Endothelial cell of umbilical vein (primary cell): ENCODE measurements around the gene LMTK3.

ENCODE experiments used
- EZH2 ChIP-seq: IDR thresholded peaks from 2 replicates; pipeline ENCODE4 v1.6.1; 2012; ENCODE audit warnings: borderline replicate concordance, low read depth, mild to moderate bottlenecking, moderate library complexity, low read length, inconsistent platforms; ENCODE audit not compliant: severe bottlenecking
- GATA2 ChIP-seq: IDR thresholded peaks from 2 replicates; pipeline ENCODE4 v1.7.0; 2011; ENCODE audit warnings: low read depth, mild to moderate bottlenecking, moderate library complexity, mixed read lengths, low read length; ENCODE audit not compliant: insufficient read length, insufficient read depth
- JUN ChIP-seq: IDR thresholded peaks from 2 replicates; pipeline ENCODE4 v1.6.1; 2011; ENCODE audit warnings: borderline replicate concordance, low read depth; ENCODE audit not compliant: insufficient read length, insufficient read depth
- MYC ChIP-seq: IDR thresholded peaks from one replicate; pipeline ENCODE4 v1.6.1; 2011; ENCODE audit warnings: mild to moderate bottlenecking, low read depth, low read length
- POLR2A ChIP-seq: IDR thresholded peaks from 2 replicates; pipeline ENCODE4 v1.6.1; 2012; ENCODE audit warnings: low read depth, mild to moderate bottlenecking, control low read depth, low read length
- POLR2AphosphoS5 ChIP-seq: IDR thresholded peaks from 2 replicates; pipeline ENCODE4 v1.6.1; 2012; ENCODE audit warnings: low read depth, mild to moderate bottlenecking, control low read depth, low read length, moderate library complexity; ENCODE audit not compliant: insufficient read depth
- TF ChIP-seq, protein P1 (sequence below), 2 donors: IDR thresholded peaks; 1 replicate in 1 of 2; 2 replicates in 1 of 2; pipeline ENCODE4 v1.5.1; 2011; ENCODE audit warnings: low read length in 2 of 2, mild to moderate bottlenecking in 2 of 2, moderate library complexity in 2 of 2, control low read depth in 1 of 2, inconsistent platforms in 1 of 2, low read depth in 1 of 2; ENCODE audit not compliant: insufficient read depth in 1 of 2; ENCODE audit errors: extremely low read depth in 1 of 2
- TF ChIP-seq, protein P2 (sequence below): IDR thresholded peaks from 2 replicates; pipeline ENCODE4 v1.6.1; 2011; ENCODE audit not compliant: insufficient read depth, insufficient read length

DNA sequence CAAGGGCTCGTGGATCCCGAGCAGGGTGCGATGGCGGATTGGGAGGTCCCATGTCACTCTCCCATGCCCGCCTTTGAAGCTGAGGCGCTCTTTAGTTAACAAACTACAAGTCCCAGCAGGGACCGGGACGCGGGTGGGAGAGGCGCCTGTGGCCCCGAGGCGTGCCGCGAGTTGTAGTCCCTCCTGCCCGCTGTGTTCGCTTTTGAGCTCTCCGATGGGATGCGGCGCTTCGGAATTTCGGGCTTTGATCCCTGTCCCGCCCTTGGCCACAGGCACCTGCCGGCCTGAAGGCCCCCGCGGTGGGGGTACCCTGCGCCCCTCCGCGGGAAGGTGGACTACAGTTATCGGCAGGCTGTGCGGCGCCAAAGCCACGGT, 31.5 kb downstream of the LMTK3 start:
- no peak for TF ChIP-seq GATA2
- TF ChIP-seq, protein P1, sequence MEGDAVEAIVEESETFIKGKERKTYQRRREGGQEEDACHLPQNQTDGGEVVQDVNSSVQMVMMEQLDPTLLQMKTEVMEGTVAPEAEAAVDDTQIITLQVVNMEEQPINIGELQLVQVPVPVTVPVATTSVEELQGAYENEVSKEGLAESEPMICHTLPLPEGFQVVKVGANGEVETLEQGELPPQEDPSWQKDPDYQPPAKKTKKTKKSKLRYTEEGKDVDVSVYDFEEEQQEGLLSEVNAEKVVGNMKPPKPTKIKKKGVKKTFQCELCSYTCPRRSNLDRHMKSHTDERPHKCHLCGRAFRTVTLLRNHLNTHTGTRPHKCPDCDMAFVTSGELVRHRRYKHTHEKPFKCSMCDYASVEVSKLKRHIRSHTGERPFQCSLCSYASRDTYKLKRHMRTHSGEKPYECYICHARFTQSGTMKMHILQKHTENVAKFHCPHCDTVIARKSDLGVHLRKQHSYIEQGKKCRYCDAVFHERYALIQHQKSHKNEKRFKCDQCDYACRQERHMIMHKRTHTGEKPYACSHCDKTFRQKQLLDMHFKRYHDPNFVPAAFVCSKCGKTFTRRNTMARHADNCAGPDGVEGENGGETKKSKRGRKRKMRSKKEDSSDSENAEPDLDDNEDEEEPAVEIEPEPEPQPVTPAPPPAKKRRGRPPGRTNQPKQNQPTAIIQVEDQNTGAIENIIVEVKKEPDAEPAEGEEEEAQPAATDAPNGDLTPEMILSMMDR (IDR thresholded peaks at IDR 0.05; ENCODE audit: extremely low read depth in 1 of 2, insufficient read depth in 1 of 2, low read depth in 1 of 2, low read length in 2 of 2), result no peak
- peak; percentile 62 for TF ChIP-seq POLR2A
- peak; percentile 61 for TF ChIP-seq POLR2AphosphoS5
- TF ChIP-seq, protein P2, sequence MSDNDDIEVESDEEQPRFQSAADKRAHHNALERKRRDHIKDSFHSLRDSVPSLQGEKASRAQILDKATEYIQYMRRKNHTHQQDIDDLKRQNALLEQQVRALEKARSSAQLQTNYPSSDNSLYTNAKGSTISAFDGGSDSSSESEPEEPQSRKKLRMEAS, result no peak
- no peak for TF ChIP-seq JUN
- no peak for TF ChIP-seq EZH2
- no peak for TF ChIP-seq MYC
